Central memory CD4-positive, alpha-beta T cell (primary cell): ENCODE results near the gene EXOSC10.

Source experiments
- DNase-seq: peaks from one replicate; pipeline ENCODE4 v3.0.0; 2022
- total RNA-seq, 3 experiments: gene quantifications; one replicate each; lab custom pipeline; 2026; lab: John Stamatoyannopoulos, UW

Gene EXOSC10
- 127 to 144 (median 128) reads per million in 3 experiments for total RNA-seq

DNA sequence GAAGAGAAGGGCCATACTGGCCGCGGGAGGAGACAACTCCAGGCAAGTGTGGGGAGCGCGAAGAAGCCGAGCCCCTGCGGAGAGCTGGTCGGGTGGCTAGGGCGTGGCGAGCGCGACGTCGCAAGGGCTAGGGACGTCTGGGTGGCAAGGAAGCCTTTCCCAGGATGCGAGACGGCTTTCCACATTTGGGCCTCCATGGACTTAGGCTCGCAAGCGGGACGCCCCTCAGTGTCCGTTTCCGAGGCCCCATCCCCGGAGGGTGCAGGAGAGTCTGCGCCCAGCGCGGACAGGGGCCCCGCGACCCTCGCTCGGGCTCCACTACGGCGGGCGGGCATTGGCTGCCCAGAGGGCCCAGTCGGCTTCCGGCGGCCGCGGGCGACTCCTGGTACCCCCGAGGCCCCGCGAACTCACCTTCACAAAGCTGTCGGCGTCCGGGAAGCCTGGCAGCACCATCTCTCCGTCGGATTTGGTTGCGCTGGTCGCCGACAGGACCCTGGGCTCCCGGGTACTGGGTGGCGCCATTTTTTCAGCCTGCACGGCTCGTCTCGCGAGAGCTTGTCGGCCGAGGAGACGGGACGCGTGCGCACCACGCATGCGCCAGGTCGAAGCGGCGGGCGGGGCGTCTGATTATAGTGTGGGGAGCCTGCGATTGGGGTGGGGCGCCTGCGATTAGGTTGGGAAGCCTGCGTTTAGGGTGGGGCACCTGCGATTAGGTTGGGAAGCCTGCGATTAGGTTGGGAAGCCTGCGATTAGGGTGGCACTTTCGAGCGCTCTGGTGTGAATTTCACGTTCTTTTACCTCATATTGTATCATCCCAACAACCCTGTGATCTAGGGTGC is at the start of gene EXOSC10:
Gene EXOSC10, minus strand, starts transcription at position 560 of the 839 bp plus-strand sequence. Its CDS starts 38 bp downstream, at position 522.
- peak; percentile 92 for DNase-seq

DNA sequence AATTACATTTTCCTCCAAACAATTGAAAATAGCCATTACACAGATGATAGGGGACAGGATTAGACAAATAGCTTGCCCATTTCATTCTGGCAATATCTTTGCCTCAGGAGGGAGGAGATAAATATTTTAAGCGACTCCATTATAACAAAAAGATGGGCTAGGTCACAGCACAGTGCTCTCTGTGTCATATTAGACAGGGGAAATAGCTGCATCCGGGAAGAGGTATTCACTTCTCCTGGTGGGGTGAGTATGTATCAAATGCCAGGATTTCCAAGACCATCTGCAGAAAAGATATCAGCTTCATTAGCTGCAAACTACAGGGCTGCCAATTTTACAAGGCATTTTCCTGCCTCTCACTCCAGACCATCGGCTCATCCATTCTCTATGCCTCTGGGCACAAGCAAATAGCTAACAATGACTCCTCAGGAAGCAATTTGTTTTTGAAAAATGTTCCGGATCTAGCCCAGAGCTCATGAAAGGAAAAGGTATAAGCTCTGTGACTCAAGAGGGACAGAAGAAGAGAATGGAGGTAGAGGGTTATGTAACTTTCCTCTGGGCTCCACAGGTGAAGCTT is 47.6 kb upstream of the EXOSC10 start:
- DNase-seq: no peak

DNA sequence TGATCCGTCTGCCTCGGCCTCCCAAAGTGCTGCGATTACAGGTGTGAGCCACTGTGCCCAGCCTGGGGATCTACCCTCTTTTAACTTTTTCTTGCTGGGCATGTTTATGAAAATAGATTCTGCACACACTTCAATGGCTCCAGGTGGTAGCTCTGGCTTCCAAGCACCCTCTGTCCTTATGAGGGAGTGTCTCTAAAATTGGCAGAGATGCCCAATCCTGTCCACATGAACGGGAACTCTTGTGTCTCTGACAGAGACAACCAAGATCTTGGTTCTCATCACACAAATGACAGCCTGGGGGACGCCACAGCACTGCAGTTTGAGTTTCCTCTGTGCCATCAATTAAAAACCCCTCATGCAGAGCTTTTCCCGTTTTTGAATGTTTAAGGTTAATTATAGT is 46.1 kb upstream of the EXOSC10 start:
- no peak for DNase-seq

DNA sequence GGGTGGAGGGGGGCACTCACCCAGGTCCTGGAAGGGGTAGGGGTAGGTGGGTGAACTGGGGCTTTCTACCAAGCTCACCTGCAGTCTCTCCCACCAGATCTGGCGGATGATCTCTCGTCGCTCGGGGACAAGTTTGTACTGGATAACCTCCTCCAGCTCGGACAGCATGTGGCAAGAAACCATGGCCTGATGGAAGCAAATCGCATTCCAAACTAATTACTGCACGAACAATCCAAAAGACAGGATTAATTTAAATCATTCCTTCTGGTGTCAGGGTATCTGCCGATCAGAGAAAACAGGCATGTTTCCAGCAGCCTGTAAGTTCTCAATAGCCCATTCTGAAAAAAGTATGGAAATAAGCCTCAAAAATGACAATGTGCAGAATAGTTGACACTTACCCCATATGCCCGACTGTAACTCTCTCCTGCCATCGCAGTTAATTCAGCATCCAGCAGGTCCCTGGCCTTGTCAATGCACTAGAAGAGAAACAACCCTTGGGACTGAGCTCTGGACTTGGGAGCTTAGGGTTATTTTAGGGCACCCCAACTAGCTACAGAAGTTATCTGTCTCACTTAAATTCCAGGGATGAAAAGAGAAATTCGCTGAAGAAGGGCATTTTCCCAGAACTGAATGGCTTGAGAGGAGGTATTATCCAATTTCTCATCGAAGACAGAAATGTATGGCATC is 45.0 kb upstream of the EXOSC10 start:
- DNase-seq: no peak

DNA sequence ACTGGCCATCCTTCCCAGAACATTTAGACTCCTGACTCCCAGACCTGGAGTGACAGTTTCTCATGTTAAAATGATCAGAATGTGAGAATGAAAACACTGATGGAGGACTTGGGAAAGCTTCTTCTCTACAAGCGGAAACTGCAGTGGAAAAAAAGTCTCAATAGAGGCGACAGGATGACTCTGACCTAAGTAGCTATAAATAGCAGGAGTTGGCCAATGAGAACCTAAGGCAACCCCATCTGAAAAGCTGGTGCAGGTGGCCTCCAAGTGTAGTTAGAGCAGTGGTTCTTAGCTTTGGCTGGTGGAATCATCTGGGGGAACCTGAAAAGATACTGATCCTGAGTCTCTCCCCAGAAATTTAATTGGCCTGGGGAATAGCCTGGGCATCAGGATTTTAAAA is 44.2 kb upstream of the EXOSC10 start:
- no peak for DNase-seq

DNA sequence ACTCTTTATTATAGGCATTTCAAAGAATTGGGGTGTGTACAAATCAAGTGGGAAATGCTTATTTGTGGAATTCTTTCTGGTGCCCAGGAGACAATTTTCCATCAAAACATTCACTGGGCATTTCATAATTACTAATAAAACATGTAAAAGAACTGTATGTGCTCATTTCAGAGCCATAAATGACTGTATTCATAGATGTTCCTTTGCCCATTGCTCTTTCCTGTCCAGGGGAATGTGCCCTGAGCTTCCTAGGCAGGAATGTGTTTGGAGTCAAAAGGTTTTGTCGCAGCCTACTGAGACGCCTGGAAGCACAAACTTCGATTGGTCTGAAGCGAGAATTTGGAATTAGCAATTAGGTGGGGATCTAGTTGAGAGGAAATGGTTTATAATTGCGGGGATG is 43.7 kb upstream of the EXOSC10 start:
- DNase-seq: no peak

DNA sequence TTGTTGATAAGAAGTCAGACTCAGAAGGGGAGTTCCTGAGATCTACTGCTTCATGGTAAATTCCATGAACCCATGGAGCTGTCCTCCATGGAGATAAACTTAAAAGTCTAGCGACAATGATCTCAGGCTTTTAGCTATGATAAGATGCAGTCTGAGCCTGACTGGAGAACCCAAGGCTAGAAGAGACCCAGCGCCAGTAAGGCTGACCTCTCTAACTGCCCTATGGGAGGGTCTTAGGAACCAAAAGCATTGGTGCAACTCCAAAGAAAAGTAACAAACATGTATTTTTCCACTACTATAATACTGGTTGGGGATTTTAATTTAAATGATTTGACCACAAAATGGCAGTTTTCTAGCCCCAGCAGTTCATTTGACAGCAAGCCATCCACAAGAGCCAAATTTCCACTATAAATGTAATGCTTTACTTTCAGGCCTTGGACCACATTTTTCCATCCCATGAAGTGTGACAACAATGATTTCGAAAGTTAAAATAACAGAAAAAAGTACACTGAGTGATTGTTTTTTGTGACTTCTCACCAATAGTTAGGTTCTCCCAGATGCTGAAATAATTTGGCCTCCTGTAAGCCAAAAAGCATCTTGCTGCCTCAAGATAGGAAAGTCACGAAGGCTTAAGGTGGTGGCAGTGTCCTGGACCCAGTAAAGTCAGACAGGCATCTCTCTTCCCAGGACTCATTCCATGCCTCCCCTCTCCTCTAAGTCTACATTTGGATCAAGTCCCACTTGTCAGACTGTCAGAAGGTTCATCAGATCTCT is 43.1 kb upstream of the EXOSC10 start:
- no peak for DNase-seq

DNA sequence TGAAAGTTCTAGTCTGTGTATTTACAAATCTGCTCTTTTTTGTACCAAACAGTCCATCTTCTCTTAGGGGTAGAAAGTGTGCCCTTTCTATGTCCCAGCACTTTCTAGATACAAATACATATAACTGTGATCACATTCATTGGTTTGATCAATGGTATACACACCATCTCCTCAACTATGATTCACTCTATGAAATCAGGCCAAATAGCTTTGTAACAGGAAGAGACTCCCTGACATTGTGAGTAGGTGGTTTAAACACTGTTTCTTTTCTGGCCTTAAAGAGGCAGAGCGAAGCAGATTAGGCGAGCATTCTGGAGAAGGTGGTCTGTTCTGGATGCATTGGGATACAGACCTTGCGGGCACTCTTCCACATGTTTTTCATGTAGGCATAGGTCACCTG is 39.3 kb upstream of the EXOSC10 start:
- DNase-seq: no peak

DNA sequence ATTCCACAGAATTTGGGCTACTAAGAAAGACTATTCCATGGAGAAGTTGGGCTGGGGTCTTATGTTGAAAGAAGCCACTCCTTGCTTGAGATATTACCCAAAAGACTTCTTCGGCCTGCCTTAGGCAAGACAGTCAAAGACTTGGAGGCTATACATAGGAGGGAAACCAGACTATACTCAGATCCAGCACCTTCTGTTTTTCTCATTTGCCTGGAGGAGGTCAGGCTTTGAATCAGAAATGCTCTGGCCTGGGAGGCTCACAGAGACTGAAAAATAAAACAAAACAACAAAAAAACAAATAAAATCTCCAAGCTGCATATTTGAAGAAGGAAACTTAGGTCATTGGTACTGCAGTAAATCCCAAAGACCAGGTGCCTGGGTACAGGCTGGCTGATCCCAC is 38.4 kb upstream of the EXOSC10 start:
- no peak for DNase-seq

DNA sequence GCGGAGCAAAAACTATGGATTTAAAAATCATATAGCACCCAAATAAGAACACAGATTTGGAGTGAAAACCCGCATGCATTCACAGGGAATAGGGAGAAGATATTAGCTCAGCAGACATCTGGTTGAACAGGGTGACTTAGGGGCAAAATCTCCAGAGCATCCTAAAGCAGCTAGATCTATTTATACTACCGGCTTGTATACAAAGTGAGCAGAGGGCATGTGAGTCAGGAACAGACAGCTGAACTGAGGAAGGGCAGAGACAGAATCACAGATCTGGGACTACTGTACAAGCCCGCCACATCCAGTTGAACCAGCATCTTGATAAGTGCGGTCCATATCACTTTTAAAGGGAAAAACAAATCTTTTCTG is 35.2 kb upstream of the EXOSC10 start:
- DNase-seq: no peak

DNA sequence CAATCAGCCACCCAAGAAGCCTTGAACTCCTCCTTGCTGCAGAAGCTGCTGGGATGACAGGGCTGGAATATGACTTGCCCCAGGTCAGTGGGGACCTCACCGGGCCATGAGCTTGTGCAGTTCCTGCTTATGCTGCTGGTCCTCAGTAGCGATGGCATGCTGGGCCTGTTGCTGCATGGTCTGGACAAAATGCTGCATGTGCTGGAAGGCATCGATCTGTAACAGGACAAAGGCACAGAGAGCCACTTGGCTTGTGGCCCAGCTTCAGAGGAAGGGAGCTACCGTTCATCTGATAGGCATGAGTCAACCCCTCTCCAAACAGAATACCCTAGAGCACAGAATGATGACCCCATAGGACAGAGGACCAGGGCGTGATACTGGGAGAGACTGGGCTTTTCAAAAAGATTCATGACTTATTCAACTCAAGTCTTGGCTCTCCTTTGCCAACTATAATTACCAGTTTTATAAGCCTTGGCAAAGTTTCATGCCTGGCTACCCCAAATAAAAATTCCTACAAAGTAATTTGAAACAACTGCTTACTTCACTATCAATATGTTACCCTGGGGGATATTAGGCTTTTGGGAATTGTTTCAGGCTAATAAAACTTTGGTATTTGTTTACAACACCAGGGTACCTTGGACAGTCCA is 34.7 kb upstream of the EXOSC10 start:
- no peak for DNase-seq

DNA sequence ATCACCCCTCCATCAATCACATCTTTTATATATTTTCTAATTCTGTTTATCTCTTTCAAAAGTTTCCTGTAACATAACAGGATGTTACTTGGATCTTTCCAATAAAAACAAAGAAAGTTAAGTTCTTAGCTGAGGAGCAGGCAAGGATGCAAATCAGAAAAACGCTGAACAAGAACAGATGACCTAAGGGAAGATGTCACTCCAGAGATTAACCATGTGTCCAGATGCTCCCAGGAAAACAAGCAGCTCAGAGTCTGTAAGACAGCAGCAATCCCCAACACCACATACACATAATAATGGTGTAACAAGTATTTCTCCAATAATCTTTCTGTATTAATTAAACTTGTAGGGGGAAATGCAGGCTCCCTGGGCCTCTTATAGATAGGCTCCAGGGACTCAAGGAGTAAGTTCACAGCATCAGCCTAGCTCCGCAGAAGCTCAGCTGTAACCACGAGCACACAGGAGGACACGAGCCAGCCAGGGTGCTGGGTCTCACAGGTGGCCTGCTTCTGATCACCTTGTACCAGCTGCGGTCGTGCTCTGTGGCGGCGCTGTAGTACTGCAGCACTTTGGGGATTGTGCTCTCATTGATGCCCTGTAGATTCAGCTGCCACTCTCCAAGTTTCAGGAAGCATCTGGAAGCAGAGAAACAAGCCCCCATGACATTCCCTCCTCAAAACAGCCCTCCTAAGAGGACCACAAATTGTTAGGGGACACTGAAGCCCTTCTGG is 33.1 kb upstream of the EXOSC10 start:
- DNase-seq: no peak

DNA sequence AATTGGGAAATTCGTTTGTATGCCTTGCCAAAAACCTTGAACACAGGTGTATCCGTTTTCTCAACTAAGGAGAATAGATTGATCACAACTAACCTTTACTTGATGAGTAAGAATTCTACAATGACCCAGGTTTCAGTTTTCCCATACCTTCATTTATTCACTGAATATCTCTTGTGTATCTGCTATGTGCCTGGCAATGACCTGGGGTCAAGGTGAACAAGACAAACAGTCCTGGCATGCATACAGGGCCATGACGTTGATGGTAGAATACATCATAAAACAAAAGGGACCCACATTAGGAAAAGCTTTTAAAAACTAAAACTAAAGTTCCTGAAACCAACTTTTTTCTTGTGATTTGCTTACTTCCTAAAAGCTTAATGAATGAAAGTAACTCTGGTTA is 32.1 kb upstream of the EXOSC10 start:
- no peak for DNase-seq

DNA sequence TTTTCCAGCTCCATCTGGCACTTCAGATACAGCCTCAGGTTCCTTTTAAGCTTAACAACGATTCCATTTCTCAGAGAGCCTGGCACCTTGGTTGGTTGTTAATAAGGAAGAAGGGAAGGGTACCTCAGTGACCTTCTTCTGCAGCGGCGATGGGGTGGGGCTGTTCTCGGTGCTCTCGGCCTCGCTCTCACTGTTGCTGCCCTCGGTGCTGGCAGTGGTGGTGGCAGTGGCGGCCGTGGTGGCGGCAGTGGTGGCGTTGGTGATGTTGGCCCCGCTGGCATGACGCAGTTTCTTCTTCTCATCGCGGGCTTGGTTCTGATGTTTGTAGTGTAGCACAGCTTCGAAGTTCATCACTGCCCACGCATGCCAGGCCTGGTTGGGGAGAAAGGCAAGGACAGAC is 30.7 kb upstream of the EXOSC10 start:
- DNase-seq: no peak

DNA sequence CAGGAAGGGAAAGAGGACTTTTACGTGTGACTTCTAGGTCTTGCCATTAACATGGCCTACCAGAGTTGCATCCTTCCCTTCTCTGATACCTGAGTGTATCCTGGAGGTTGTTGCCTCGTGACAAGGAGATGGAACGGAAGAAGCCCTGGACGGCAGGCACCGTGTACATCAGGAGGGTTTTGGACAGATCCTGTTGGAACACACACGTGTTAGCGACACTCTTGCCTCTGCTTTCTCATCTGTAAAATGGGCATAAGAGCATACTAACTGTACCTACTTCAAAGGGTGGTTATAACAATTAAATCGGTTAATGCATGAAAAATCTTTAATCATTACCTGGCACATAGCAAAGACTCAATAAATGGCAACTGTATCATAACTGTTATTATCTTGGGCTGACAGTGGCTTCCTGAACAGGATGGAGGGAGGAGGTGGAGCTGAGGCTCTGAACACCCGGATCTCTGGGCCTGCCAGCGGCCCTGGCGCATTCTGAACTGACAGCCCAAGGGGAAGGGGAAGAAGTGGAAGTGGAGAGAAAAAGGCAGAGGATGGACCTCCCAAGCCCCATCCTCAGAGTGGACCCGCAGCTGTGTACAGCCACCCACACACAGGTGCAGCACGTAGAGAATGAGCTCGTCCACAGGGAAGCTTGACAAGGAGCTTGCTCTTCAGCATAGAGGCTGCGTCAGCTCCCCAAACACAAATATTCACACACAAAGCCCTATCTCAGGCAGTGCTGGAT is 30.2 kb upstream of the EXOSC10 start:
- DNase-seq: no peak

DNA sequence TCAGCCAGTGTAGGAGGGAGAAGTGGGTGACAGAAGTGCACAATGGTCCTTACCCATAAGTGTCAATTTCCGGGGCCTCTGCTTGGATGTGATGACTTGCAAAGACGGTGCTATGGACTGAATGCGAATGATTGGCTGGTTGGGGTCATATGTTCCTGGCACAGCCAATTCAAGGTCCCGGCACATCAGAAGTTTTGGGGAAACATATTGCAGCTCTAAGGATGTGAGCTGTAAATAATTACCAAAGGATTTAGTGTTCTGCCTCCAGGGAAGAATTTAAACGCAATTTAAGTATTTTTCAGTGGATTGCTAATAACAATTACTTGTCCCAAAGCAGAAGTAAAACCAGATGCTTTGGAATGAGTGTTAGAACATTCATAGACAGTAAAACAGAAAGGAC is 26.9 kb upstream of the EXOSC10 start:
- no peak for DNase-seq

DNA sequence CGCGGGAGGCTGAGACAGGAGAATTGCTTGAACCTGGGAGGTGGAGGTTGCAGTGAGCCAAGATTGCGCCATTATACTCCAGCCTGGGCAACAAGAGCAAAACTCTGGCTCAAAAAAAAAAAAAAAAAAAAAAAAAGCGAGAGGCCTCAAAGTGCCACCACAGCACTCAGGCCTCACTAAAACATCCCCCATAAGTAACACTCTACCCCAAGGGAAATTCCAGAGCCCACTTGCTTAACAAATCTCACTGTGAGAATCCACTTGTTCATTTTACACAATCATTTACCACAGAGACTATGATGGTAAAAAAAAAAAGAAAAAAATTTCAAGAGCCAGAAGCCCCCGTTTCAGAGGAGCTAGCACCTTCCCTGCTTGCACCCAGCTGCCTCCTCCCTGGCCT is 26.3 kb upstream of the EXOSC10 start:
- no peak for DNase-seq

DNA sequence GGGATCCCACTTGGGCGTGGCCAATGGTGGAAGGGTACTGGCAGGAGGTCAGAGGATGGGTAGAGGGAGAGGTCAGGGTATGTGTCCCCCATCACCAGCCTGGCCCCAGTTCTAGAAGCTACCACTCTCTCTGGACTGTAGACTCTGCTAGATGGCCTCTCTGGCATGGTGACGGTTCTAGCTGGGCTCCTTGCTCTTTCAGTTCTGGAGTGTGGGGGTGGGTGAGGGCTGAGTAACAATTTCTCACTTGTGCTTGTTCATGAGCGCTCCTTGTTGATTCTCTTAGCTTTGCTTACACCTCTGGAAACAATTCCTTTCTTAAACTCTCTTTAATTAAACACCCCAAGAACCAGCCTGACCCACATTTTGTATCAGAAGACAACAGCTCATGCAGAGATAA is 25.3 kb upstream of the EXOSC10 start:
- no peak for DNase-seq

DNA sequence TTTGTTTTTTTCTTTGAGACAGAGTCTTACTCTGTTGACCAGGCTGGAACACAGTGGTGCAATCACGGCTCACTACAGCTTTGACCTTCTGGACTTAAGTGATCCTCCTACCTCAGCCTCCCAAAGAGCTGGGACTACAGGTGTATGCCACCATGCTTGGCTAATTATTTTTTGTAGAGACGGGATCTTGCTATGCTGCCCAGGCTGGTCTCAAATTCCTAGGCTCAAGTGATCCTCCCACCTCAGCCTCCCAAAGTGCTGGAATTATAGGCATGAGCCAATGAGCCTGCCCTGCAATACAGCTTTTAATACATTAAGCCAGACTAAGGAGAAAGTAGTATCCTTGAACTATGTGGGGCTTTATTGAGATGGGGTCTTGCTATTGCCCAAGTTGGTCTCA is 16.6 kb upstream of the EXOSC10 start:
- DNase-seq: no peak

DNA sequence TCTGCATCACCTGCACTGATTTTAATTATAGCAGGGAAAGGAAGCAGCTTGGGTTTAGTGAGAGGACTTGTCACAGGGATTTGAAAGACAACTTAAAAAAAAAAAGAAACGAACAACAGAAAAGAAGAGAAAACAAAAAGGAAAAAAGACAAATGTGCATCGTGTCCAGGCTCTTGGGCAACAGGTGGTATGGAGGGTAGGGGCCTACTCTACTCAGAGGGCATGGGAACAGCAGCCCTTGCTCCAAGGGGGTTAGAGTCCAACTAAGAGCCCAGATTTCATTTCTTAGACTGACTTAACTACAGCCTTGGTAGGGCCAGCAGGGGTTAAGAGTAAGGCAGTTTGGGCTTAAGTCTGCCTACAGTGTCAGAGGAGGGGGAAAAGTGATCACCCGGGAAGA is 15.3 kb upstream of the EXOSC10 start:
- no peak for DNase-seq

DNA sequence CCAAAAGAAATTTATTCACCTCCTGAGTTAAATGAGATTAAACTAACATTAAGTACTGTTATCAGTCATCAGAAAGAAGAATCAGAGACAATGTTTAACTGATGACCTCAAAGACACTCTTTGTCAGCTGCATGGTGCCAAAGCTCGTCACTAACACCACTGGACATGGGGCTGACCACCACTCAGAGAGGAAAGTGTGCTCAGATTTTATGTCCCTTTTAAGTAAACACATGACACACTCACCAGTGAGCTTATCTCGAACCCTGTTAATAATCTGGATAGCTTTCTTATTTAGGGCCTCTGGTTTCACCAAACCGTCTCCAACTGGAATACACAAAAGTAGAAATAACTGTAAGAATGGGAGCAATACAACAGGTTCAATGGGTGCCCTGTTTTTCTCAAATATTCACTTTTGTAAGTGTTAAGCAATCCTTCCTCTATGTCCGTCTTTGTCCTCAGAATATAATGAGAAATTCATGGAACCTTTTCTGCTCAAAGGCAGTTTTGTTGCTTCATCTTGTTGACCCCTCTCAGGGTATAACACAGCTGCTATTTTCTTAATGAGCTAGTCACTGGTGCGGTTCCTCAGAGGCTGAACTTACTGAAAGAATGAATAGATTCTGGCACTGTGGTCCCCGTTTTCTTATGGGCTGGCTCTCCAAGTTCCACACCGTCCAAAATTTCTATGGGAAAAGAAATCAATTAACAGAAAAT is 9.5 kb upstream of the EXOSC10 start:
- no peak for DNase-seq
